Esophagus muscularis mucosa (tissue), 3 donors: Measurements from ENCODE around the gene ZNF445.

ENCODE experiments used
- POLR2A ChIP-seq: fragments of 450-650 bp; IDR thresholded peaks from one replicate; pipeline ENCODE4 v1.6.1; 2017; ENCODE audit warnings: antibody characterized with exemption, moderate library complexity, mild to moderate bottlenecking, low read depth
- TF ChIP-seq, protein P1 (sequence below), 3 experiments: fragments of 200-600 bp in 2 of 3; fragments of 450-650 bp in 1 of 3; sonication (generic) in 2 of 3; IDR thresholded peaks; one replicate each; pipeline ENCODE4 v1.5.1; 2017 to 2019; ENCODE audit warnings: antibody characterized with exemption in 3 of 3, mild to moderate bottlenecking in 2 of 3, moderate library complexity in 1 of 3

DNA sequence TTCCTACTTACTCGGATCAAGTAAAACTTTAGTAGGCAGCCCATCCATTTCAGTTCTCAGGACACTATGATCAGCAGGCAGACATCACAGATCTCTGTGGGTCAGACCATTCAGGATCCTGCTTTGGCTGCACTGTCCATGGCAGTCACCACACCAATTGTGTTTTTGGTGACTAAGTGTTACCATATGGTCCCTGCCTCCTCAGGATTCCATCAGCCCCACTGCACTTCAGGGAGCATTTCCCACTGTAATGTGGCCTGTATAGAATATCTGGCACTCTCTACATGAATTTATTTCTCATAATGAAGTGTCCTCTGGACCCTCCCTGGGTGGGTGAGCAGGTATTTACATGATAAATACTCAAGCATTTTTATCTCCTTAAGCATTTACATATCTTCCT, 41.3 kb downstream of the ZNF445 start:
- TF ChIP-seq, protein P1, sequence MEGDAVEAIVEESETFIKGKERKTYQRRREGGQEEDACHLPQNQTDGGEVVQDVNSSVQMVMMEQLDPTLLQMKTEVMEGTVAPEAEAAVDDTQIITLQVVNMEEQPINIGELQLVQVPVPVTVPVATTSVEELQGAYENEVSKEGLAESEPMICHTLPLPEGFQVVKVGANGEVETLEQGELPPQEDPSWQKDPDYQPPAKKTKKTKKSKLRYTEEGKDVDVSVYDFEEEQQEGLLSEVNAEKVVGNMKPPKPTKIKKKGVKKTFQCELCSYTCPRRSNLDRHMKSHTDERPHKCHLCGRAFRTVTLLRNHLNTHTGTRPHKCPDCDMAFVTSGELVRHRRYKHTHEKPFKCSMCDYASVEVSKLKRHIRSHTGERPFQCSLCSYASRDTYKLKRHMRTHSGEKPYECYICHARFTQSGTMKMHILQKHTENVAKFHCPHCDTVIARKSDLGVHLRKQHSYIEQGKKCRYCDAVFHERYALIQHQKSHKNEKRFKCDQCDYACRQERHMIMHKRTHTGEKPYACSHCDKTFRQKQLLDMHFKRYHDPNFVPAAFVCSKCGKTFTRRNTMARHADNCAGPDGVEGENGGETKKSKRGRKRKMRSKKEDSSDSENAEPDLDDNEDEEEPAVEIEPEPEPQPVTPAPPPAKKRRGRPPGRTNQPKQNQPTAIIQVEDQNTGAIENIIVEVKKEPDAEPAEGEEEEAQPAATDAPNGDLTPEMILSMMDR (IDR thresholded peaks at IDR 0.05) = no peak
- no peak for TF ChIP-seq POLR2A
